GM06990 (cell line): ENCODE results near the gene CFAP65.
A peak's percentile ranks its signal among the peaks of the same experiment; 100 is the strongest.

Experiments used
- DNase-seq: peaks from one replicate; pipeline ENCODE4 v3.0.0-alpha.2; 2011; ENCODE audit not compliant: insufficient read length; ENCODE audit errors: extremely low read depth
- H3K27me3 ChIP-seq: replicated peaks from 2 replicates; pipeline ENCODE4 v1.6.0; 2011; ENCODE audit warnings: low read length; ENCODE audit not compliant: control insufficient read depth, insufficient read depth
- H3K36me3 ChIP-seq: 2 replicates; pipeline ENCODE4 v1.5.1; 2011; ENCODE audit warnings: low read length; ENCODE audit not compliant: control insufficient read depth, insufficient read depth
- H3K4me3 ChIP-seq: replicated peaks from 2 replicates; pipeline ENCODE4 v1.5.1; 2011; ENCODE audit warnings: low read depth, mild to moderate bottlenecking, control low read depth, low read length
- TF ChIP-seq, protein P1 (sequence below): IDR thresholded peaks from 2 replicates; pipeline ENCODE4 v1.5.1; 2011; ENCODE audit warnings: low read length, control low read depth, mild to moderate bottlenecking, inconsistent platforms; ENCODE audit not compliant: insufficient read depth, poor library complexity, severe bottlenecking

Gene CFAP65

DNA sequence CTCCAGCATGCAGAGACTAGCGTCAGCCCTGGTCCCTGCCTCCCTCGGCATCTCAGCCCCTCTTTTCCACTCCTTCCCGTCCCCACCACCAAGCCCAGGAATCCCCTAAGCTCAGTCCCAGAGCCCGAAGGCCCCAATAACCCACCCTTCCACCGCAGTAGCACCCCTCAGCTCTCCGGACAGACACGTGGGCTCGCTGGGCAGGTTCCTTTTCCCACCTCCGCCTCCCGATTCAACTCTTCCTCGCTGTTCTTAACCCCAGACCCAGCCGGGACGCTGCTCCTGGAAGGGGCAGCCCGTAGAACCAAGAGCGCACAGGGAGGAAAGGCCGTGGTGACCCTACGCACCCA is 18.0 kb upstream of the CFAP65 start:
- Histone ChIP-seq H3K27me3 (no peaks in the 10 kb centered on the region; the same call in none of the 2 replicates), H3K4me3 (no peak overlapping the region), H3K36me3 (no peaks in the 10 kb centered on the region)
- no peak for DNase-seq
- TF ChIP-seq, protein P1, sequence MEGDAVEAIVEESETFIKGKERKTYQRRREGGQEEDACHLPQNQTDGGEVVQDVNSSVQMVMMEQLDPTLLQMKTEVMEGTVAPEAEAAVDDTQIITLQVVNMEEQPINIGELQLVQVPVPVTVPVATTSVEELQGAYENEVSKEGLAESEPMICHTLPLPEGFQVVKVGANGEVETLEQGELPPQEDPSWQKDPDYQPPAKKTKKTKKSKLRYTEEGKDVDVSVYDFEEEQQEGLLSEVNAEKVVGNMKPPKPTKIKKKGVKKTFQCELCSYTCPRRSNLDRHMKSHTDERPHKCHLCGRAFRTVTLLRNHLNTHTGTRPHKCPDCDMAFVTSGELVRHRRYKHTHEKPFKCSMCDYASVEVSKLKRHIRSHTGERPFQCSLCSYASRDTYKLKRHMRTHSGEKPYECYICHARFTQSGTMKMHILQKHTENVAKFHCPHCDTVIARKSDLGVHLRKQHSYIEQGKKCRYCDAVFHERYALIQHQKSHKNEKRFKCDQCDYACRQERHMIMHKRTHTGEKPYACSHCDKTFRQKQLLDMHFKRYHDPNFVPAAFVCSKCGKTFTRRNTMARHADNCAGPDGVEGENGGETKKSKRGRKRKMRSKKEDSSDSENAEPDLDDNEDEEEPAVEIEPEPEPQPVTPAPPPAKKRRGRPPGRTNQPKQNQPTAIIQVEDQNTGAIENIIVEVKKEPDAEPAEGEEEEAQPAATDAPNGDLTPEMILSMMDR: no peak

DNA sequence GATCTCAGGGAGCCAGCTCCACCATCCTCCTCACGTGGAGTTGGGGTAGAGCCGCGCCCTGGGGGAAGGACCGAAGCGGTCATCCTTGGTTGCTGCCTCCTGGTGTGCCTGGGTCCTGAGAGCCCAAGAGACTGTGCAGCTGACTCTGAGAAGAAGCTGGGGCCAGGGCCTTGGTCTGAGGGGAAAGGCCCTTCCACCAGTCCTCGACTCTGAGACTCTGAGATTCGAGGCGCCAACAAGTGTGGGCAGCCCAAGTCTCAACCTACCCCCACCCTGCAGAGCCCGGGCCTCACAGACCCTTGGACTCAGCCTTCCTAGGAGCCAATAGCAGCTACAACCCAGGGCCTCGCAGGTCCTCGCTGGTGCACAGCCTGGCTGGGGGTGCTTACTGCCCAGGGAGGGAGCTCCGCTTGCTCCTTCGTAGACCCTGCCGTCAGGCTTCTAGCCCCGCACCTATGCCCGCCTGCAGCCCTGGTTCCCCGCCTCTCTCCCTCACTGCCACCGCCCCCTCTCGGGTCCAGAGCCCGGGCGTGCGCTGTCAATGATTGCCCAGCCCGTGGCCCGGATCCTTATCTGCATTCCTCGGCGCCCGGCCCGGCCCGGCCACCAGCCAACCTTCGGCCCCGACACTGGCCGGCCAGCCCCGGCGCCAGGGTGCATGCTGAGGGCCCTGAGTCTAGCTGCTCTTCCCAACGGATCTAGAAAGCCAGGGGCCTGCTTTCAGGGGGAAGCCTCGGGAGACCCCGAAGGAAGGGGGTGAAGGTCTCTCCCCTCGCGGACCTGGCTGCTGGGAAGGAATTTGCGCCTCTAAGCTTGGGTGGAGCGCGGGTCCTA is 17.4 kb upstream of the CFAP65 start:
- TF ChIP-seq, protein P1: no peak
- Histone ChIP-seq H3K27me3 (no peaks in the 10 kb centered on the region; the same call in none of the 2 replicates), H3K4me3 (no peak overlapping the region; the same call in 1 of the 2 replicates), H3K36me3 (no peaks in the 10 kb centered on the region)
- no peak for DNase-seq

DNA sequence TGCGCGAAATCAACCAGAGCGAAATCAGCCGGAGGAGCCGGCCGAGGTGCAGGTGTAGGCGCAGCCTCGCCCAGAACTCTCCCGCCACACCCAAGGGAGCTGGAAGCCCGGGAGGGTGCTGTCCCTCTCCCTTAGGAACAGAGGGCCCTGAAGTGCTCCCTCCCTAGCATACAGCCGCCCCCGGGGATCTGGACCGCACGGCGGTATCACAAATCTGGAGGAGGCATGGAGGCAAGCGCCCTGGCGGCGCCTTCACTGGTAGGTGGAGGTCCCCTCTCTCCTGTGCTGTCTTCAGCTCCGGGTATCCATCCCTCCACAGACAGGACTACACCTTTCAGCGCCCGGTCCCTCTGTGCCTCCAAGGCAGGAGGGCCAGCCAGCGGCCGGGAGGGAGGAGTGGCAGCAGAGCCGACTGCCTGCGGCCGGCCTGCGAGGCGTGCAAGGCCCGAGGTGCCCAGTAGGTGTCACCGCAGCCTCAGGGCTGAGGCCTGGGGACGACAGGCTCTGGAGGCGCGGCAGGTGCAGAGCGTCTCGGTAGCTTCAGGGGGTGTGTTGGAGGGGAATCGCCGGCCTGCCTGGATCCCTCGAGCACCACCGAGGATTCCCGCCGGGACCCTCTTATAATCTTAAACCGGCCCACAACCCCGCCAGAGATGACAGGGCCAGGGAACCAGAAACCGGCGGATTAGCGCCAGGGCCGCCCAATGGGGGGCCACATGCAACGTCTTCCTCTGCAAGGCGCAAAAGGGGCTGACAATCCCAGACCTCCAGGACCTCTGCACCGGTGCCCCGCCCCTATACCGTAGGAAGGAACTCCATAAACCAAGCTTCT is 16.6 kb upstream of the CFAP65 start:
- peak; percentile 76 for DNase-seq
- TF ChIP-seq, protein P1: peak; percentile 94
- H3K36me3 ChIP-seq: no peaks in the 10 kb centered on the region
- H3K27me3 ChIP-seq: no peaks in the 10 kb centered on the region; the same call in none of the 2 replicates
- H3K4me3 ChIP-seq: peak overlapping the region; percentile 17

DNA sequence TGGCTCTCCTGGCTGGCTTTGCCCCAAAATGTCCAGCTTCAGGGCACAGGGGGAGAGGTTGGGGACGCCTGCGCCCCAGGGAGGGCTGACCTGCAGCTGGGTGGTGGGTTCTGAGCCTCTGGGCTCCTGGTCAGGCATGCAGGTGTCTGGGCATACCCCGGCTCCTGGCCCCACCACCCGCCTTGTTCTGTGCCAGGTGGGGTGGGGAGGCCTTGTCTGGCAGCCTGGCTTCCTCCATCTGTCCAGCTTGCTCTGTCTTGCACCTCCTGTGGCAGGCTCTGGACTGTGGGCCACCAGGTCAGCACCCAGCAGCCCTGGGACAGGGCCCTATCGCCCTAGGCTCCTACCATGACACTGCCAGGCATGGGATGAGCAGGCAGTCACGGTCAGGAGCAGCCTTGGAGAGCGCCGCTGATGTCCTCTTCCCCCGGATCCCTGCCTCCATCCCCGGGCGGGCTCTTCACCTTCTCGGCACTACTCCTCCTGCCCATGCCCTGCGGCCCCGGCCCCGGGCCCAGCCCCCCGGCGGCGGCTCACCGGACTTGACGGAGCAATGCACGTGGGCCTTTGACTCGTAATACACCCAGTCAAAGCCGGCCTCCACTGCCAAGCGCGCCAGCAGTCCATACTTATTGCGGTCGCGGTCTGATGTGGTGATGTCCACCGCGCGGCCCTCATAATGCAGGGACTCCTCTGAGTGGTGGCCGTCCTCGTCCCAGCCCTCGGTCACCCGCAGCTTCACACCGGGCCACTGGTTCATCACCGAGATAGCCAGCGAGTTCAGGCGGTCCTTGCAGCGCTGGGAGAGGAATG is 15.8 kb upstream of the CFAP65 start:
- no peaks in the 10 kb centered on the region for H3K36me3 ChIP-seq
- TF ChIP-seq, protein P1: no peak
- no peak overlapping the region for H3K4me3 ChIP-seq
- no peak for DNase-seq
- H3K27me3 ChIP-seq: no peaks in the 10 kb centered on the region; the same call in none of the 2 replicates

DNA sequence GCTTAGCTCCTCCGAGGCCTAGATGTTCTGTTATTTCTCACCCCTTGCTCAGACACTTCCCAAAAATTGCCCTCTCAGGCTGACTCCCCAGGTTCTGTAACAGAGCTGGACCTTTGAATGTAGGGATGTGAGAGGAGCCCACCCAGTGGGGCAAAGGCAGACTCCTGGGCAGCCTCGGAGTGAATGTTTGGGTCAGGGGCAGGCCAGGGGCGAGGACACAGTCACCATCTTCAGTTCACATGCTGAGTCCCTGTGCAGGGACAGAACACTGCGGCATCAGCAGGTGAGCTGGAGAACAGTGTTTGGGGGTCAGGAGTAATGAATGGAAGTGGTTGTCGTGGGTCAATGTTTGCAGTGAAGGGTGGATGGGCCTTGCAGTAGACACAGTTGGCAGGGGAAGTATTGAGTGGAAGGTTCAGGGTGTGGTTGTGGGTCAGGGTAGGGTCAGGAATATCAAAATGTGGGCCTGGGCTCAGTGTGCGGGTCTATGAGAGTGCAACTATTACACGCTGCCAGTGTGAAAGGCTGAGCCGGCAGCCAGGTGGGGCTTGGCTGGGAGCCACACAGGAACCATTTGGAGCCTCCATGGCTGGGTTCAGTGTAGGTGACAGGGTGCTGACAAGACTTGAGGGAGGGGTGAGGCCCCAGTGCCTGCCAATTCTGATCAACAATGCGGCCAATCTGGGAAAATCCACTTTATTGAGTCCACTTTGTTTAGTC is 15.0 kb upstream of the CFAP65 start:
- TF ChIP-seq, protein P1: no peak
- Histone ChIP-seq H3K36me3 (no peaks in the 10 kb centered on the region), H3K4me3 (no peak overlapping the region), H3K27me3 (no peaks in the 10 kb centered on the region; the same call in none of the 2 replicates)
- no peak for DNase-seq
